Uterus (tissue), 2 donors: ENCODE data around the gene PLAAT1.

ENCODE experiments used
- CTCF ChIP-seq, 4 experiments: fragments of 200-600 bp in 2 of 4; fragments of 450-650 bp in 2 of 4; sonication (generic) in 2 of 4; IDR thresholded peaks; one replicate each; pipeline ENCODE4 v1.5.1; 2016 to 2019; ENCODE audit warnings: antibody characterized with exemption in 4 of 4, mild to moderate bottlenecking in 2 of 4, moderate library complexity in 1 of 4
- POLR2A ChIP-seq, 2 donors: fragments of 450-650 bp; IDR thresholded peaks; one replicate each; pipeline ENCODE4 v1.6.1; 2016; ENCODE audit warnings: antibody characterized with exemption in 2 of 2, mild to moderate bottlenecking in 1 of 2, moderate library complexity in 1 of 2

- TF ChIP-seq CTCF (IDR thresholded peaks at IDR 0.05), result no peak
- no peak for TF ChIP-seq POLR2A (IDR thresholded peaks at IDR 0.05)
These were observed 4.4 kb upstream of the PLAAT1 start for GRCh38 chr3:193236599-193236998.
